HG02884 (cell line): ENCODE data around the gene RPS6KC1.
"Not testable (repeated sequence)": the region's sequence is repeated elsewhere in the genome, so short reads cannot be mapped to it uniquely, and the experiment has no call there.

Experiments used
- ATAC-seq: cut with Tn5 transposase; IDR thresholded peaks from one replicate; pipeline ENCODE4 v1.9.1; 2021; ENCODE audit warnings: mild to moderate bottlenecking, moderate library complexity; ENCODE audit not compliant: unreplicated experiment

The RPS6KC1 gene, protein sequence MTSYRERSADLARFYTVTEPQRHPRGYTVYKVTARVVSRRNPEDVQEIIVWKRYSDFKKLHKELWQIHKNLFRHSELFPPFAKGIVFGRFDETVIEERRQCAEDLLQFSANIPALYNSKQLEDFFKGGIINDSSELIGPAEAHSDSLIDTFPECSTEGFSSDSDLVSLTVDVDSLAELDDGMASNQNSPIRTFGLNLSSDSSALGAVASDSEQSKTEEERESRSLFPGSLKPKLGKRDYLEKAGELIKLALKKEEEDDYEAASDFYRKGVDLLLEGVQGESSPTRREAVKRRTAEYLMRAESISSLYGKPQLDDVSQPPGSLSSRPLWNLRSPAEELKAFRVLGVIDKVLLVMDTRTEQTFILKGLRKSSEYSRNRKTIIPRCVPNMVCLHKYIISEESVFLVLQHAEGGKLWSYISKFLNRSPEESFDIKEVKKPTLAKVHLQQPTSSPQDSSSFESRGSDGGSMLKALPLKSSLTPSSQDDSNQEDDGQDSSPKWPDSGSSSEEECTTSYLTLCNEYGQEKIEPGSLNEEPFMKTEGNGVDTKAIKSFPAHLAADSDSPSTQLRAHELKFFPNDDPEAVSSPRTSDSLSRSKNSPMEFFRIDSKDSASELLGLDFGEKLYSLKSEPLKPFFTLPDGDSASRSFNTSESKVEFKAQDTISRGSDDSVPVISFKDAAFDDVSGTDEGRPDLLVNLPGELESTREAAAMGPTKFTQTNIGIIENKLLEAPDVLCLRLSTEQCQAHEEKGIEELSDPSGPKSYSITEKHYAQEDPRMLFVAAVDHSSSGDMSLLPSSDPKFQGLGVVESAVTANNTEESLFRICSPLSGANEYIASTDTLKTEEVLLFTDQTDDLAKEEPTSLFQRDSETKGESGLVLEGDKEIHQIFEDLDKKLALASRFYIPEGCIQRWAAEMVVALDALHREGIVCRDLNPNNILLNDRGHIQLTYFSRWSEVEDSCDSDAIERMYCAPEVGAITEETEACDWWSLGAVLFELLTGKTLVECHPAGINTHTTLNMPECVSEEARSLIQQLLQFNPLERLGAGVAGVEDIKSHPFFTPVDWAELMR

GRCh38 chr1:213051127-213051880, at the start of gene RPS6KC1:
Gene RPS6KC1 (plus strand): TSS chr1:213051241. CDS start chr1:213051405, 164 bp downstream.
- ATAC-seq: peak; percentile 98

DNA sequence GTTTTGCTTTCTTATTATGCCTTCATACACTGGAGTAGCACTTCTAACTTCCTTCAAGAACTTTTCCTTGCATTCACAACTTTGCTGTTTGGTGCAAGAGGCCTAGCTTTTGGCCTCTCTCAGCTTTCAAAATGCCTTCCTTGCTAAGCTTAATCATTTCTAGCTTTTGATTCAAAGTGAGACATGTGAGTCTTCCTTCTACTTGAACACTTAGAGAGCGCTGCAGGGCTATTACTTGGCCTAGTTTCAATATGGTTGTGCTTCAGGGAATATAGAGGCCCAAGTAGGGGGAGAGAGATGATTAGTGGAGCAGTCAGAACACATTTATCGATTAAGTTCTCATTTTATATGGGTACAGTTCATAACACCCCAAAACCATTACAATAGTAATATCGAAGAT, 47.8 kb upstream of the RPS6KC1 start:
- ATAC-seq: peak; percentile 90

DNA sequence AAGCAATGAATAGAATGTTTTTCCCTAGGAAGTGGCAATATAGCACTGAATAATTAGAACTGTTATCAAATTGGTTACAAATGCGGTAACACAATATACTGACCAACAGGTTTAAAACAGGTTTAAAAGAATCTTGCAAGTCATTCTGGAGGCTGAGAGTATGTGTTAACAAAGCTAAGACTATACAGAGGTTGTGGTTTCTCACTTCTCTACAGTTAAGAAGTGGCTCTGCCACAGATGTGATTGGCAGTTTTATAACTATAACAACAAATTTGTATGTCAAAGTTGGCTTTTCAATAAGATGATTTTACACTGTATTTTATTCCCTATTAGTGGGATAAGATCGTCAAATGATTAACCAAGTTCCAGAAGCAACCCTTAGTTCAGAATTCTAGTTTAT, 42.5 kb upstream of the RPS6KC1 start:
- ATAC-seq: peak; percentile 81

GRCh38 chr1:213014642-213015041, 36.4 kb upstream of the RPS6KC1 start:
- ATAC-seq: no peak

- peak; percentile 94 for ATAC-seq
These were observed 35.7 kb upstream of the RPS6KC1 start, which contains the start of gene ANGEL2 for GRCh38 chr1:213015099-213016050. Gene ANGEL2 (minus strand): TSS chr1:213015867. CDS start chr1:213015671, 196 bp downstream.

DNA sequence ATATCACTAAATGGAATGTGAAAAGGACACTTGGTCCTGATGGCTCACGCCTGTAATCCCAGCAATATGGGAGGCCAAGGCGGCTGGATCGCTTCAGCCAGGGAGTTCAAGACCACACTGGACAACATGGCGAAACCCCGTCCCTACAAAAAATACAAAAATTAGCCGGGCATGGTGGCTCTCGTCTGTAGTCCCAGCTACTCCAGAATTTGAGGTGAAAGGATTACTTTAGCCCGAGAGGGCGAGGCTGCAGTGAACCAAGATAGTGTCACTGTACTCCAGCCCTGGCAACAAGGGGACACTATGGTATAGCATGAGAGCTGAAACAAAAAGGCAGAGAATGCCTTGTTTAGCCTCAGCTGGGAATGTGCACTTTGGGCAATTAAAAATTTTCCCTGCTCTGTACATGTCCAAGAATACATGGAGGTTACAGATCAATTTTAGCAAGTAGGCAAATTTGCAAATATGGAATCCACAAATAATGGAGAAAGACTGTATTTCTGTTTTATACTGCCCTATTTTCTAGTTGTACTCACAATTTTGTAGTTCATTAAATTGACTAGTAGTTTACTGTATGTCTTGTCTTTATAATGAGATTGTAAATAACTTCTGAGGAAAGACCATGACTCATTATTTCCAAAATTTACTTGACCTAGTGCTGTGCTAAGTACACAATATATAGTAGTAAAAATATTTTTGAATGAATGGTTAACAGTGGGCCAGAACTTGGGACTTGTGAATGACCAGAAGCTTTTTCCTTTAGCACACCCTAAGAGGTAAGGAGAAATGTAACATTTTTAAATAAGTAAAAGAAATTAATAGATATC, 33.4 kb upstream of the RPS6KC1 start:
- no peak for ATAC-seq

DNA sequence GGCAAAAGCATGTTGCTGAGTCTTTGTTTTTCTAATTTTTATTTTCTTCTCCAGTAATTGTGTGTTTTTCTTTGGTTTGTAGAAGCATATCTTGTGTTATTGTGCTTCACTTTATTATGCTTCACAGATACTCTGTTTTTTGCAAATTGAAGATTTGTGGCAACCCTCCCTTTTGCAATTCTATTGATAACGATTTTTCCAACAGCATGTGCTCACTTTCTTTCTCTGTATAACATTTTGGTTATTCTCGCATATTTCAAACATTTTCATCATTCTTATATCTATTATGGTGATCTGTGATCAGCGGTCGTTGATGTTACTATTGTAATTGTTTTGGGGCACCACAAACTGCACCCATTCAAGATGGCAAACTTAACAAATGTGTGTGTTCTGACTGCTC, 31.6 kb upstream of the RPS6KC1 start:
- no peak for ATAC-seq

DNA sequence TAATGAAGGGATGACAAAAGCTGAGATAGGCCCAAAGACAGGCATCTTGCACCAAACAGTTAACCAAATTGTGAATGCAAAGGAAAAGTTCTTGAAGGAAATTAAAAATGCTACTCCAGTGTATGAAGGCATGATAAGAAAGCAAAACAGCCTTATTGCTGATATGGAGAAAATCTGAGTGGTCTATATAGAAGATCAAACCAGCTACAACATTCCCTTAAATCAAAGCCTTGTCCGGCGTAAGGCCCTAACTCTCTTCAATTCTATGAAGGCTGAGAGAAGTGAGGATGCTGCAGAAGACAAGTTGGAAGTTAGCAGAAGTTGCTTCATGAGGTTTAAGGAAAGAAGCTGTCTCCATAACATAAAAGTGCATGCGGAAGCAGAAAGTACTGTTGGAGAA, 31.0 kb upstream of the RPS6KC1 start:
- ATAC-seq: no peak

GRCh38 chr1:213027024-213027423, 24.0 kb upstream of the RPS6KC1 start:
- not testable (repeated sequence) for ATAC-seq

- no peak for ATAC-seq
These were observed 18.4 kb upstream of the RPS6KC1 start for GRCh38 chr1:213032651-213033050.

DNA sequence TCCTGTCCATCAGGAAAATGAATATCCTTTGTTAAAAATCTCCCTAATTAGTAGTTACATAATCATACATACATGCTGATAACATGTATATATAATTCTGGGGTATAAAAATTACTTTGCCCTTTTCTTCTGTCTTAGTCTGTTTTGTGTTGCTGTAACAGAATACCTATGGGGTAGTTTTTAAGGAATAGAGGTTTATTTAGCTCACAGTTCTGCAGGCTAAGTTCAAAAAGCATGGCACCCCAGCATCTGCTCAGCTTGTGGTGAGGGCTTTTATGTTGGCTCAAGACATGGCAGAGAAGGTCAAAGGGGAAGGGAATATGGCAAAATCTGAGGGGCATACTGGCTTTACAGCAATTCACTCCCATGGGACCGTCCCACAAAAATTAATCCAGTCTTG, 16.3 kb upstream of the RPS6KC1 start:
- ATAC-seq: no peak

GRCh38 chr1:213035573-213035972, 15.5 kb upstream of the RPS6KC1 start:
- ATAC-seq: no peak

- ATAC-seq: no peak
These were observed 9.6 kb upstream of the RPS6KC1 start for GRCh38 chr1:213041443-213041842.

DNA sequence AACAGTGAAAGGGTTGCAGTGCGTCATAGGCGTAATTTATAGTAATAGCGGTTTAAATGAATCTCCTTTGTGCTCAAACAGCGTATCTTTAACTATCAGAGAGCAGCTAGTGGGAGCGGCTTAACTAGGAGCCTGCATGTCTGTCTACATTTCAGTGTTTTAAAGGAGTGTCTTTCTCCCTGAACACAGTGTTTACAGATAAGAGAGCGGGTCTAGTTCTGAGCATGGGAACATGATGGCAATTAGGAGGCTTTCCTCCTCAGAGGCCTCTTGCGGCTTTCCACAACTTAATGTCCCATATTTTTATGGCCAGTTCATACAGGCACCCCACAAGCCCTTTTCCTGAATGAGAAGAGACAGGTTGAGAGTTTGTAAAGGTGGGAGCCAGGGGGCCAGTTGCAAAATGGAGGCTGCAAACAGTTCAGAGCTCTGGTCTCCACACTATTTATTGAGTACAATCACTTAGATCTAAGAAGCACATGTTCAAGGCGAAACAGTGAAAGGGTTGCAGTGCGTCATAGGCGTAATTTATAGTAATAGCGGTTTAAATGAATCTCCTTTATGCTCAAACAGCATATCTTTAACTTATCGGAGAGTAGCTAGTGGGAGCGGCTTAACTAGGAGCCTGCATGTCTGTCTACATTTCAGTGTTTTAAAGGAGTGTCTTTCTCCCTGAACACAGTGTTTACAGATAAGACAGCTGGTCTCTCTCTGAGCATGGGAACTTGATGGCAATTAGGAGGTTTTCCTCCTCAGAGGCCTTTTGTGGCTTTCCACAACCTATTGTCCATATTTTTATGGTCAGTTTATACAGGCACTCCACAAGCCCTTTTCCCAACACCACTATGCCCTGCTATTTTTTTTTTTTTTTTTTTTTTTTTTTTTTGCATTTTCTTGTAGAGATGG, 5.5 kb upstream of the RPS6KC1 start:
- ATAC-seq: not testable (repeated sequence)

DNA sequence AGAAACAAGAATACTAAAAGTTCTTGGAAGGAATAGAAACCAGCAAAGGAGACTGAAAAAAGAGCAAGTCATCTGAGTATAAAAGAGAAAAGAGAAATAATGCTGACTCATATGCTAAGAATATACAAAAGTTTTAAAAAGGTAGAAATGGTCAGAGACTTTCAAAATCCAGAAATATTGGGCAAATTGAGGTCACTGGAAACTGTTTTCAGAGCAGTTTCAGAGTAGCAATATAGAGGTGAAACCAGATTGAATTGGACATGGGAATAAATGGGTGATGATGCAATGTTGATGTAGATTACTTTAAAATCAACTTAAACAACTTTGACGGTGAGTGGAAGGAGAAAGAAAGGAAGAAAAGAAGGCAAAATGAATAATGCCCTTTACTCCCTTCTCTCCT, 1.8 kb upstream of the RPS6KC1 start:
- no peak for ATAC-seq

GRCh38 chr1:213050745-213051126, 305 bp upstream of the RPS6KC1 start:
- ATAC-seq: peak; percentile 41

GRCh38 chr1:213051881-213052202, 801 bp downstream of the RPS6KC1 start:
- no peak for ATAC-seq

GRCh38 chr1:213053455-213053854, 2.4 kb downstream of the RPS6KC1 start:
- no peak for ATAC-seq
